HepG2 (cell line): Measurements from ENCODE around the gene OSBPL2. TPM values are rescaled to one million over a fixed set of nuclear protein-coding genes. Genes with fewer than 3 reads are reported as not detected.

Source experiments
- ATAC-seq: fragments of 200-7000 bp; cut with Tn5 transposase; 3 replicates; pipeline ENCODE4 v1.9.1; 2020; ENCODE audit warnings: mild to moderate bottlenecking, moderate library complexity
- BruUV-seq: library from RNA; stranded (reverse); fragments of 400-500 nt; replicated peaks from 2 replicates; lab custom pipeline; 2021; lab: Mats Ljungman, UMichigan
- CTCF ChIA-PET: fragments of 300-600 bp; formaldehyde crosslinking; extraction: SDS; loops from one replicate; lab custom pipeline; 2021; ENCODE audit warnings: low total read pairs, inconsistent platforms, low intra/inter-chr PET ratio; lab: Yijun Ruan, JAX
- POLR2A ChIA-PET: fragments of 350-600 bp; sonication (Branson Sonifier 250); formaldehyde crosslinking; loops from one replicate; lab custom pipeline; 2020; ENCODE audit warnings: antibody characterized with exemption, inconsistent platforms; lab: Yijun Ruan, JAX
- DNase-seq: peaks from one replicate; pipeline ENCODE4 v3.0.0-alpha.2; 2015; ENCODE audit warnings: low spot score
- FAIRE-seq: peaks from 3 replicates; lab custom pipeline; 2011; peaks lifted over from hg19 to GRCh38; lab: Jason Lieb, UNC
- H2AFZ ChIP-seq: one replicate; pipeline ENCODE4 v1.6.1; 2011; ENCODE audit warnings: low read length, inconsistent platforms
- H3K27ac ChIP-seq: fragments of 300-600 bp; 3 replicates; pipeline ENCODE4 v1.8.0; 2011; ENCODE audit warnings: mixed run types, mild to moderate bottlenecking, mixed read lengths, low read length, inconsistent platforms; ENCODE audit not compliant: insufficient read depth; ENCODE audit errors: extremely low read length
- H3K27me3 ChIP-seq, 2 experiments: fragments of 200-600 bp in 1 of 2; 2 replicates in 1 of 2; 3 replicates in 1 of 2; pipeline versions ENCODE4 v1.6.0 to v1.8.0; 2011; ENCODE audit warnings: low read length in 2 of 2, mild to moderate bottlenecking in 2 of 2, moderate library complexity in 2 of 2, inconsistent platforms in 1 of 2; ENCODE audit not compliant: insufficient read depth in 2 of 2, control insufficient read depth in 1 of 2
- H3K36me3 ChIP-seq, 2 experiments: fragments of 200-600 bp in 1 of 2; replicated peaks in 1 of 2; 2 replicates in 1 of 2; 3 replicates in 1 of 2; pipeline versions ENCODE4 v1.5.1 to v1.8.0; 2011; ENCODE audit warnings: low read length in 2 of 2, inconsistent platforms in 1 of 2; ENCODE audit not compliant: insufficient read depth in 2 of 2, control insufficient read depth in 1 of 2
- H3K4me1 ChIP-seq: 2 replicates; pipeline ENCODE4 v1.5.1; 2012; ENCODE audit warnings: low read length, inconsistent platforms; ENCODE audit not compliant: insufficient read depth
- H3K4me2 ChIP-seq: 2 replicates; pipeline ENCODE4 v1.6.0; 2011; ENCODE audit warnings: low read depth, low read length, inconsistent platforms
- H3K4me3 ChIP-seq, 3 experiments: fragments of 200-600 bp in 1 of 3; sonication (generic), shearing (Covaris generic) in 1 of 3; replicated peaks in 1 of 3; 2 replicates each; pipeline ENCODE4 v1.5.1; 2011 to 2016; ENCODE audit warnings: low read length in 3 of 3, inconsistent platforms in 2 of 3, low read depth in 2 of 3, mild to moderate bottlenecking in 2 of 3, control low read depth in 1 of 3, mixed read lengths in 1 of 3; ENCODE audit not compliant: insufficient read depth in 1 of 3
- H3K79me2 ChIP-seq: one replicate; pipeline ENCODE4 v1.6.1; 2011; ENCODE audit warnings: low read length, inconsistent platforms; ENCODE audit not compliant: insufficient read depth
- H3K9ac ChIP-seq: 2 replicates; pipeline ENCODE4 v1.6.0; 2011; ENCODE audit warnings: mild to moderate bottlenecking, low read depth, low read length, inconsistent platforms; ENCODE audit not compliant: insufficient read depth
- H3K9me3 ChIP-seq: 2 replicates; pipeline ENCODE4 v1.5.1; 2012; ENCODE audit warnings: mild to moderate bottlenecking, low read length
- H4K20me1 ChIP-seq: 2 replicates; pipeline ENCODE4 v1.6.0; 2011; ENCODE audit warnings: inconsistent platforms, mild to moderate bottlenecking, low read length, moderate library complexity; ENCODE audit not compliant: insufficient read depth
- AGO2 ChIP-seq: fragments of 200-400 bp; formaldehyde crosslinking; optimal IDR thresholded peaks from 2 replicates; pipeline ENCODE3; 2017; ENCODE audit warnings: mild to moderate bottlenecking, low read depth, low read length, moderate library complexity
- ARID2 ChIP-seq: sonication (generic); formaldehyde crosslinking; IDR thresholded peaks from 2 replicates; pipeline ENCODE4 v1.8.1; 2022; ENCODE audit warnings: mild to moderate bottlenecking, missing genetic modification reagents, borderline replicate concordance
- DNMT1 ChIP-seq: sonication (generic); formaldehyde crosslinking; IDR thresholded peaks from 2 replicates; pipeline ENCODE4 v1.5.1; 2020; ENCODE audit warnings: mild to moderate bottlenecking, missing genetic modification reagents
- EED ChIP-seq: sonication (generic); formaldehyde crosslinking; IDR thresholded peaks from 2 replicates; pipeline ENCODE4 v1.5.0; 2020; ENCODE audit warnings: mild to moderate bottlenecking, missing genetic modification reagents
- FOXO1 ChIP-seq: sonication (generic); formaldehyde crosslinking; IDR thresholded peaks from 2 replicates; pipeline ENCODE4 v1.4.0; 2020; ENCODE audit warnings: missing genetic modification reagents
- GATAD1 ChIP-seq: IDR thresholded peaks from 2 replicates; pipeline ENCODE4 v1.6.1; 2016; ENCODE audit warnings: missing genetic modification reagents, missing compliant biosample characterization
- HNRNPL ChIP-seq: fragments of 200-400 bp; formaldehyde crosslinking; IDR thresholded peaks from 2 replicates; pipeline ENCODE4 v1.6.1; 2017; ENCODE audit warnings: mild to moderate bottlenecking, low read depth, low read length
- KDM3A ChIP-seq: IDR thresholded peaks from 2 replicates; pipeline ENCODE4 v1.6.1; 2018; ENCODE audit warnings: low read depth, missing compliant biosample characterization
- MTA1 ChIP-seq: sonication (generic); formaldehyde crosslinking; IDR thresholded peaks from 2 replicates; pipeline ENCODE4 v1.4.0; 2020; ENCODE audit warnings: missing genetic modification reagents, mild to moderate bottlenecking, borderline replicate concordance
- NFE2L1 ChIP-seq: sonication (generic); formaldehyde crosslinking; IDR thresholded peaks from 2 replicates; pipeline ENCODE4 v1.4.0; 2020; ENCODE audit warnings: missing genetic modification reagents, mild to moderate bottlenecking, borderline replicate concordance
- NFRKB ChIP-seq: fragments of 450-650 bp; IDR thresholded peaks from 2 replicates; pipeline ENCODE4 v1.6.1; 2017
- NONO ChIP-seq, 2 experiments: fragments of 450-650 bp in 1 of 2; sonication (generic) in 1 of 2; formaldehyde crosslinking in 1 of 2; IDR thresholded peaks in 1 of 2; conservative IDR thresholded peaks in 1 of 2; 2 replicates each; pipeline versions ENCODE4 v1.6.1 to v1.8.0; 2017 to 2022; ENCODE audit warnings: mild to moderate bottlenecking in 1 of 2, missing genetic modification reagents in 1 of 2, moderate library complexity in 1 of 2
- POLR2A ChIP-seq, 2 experiments: IDR thresholded peaks; 2 replicates each; pipeline ENCODE4 v1.6.1; 2011; ENCODE audit warnings: low read depth in 2 of 2, low read length in 2 of 2, mild to moderate bottlenecking in 1 of 2, moderate library complexity in 1 of 2; ENCODE audit not compliant: insufficient read depth in 1 of 2
- RBFOX2 ChIP-seq: fragments of 200-400 bp; formaldehyde crosslinking; IDR thresholded peaks from 2 replicates; pipeline ENCODE4 v1.6.1; 2017; ENCODE audit warnings: low read depth, mild to moderate bottlenecking, low read length
- ZC3H13 ChIP-seq: sonication (generic); formaldehyde crosslinking; IDR thresholded peaks from 2 replicates; pipeline ENCODE4 v1.8.1; 2023; ENCODE audit warnings: mild to moderate bottlenecking, missing genetic modification reagents, moderate library complexity
- ZNF550 ChIP-seq: sonication (generic); formaldehyde crosslinking; IDR thresholded peaks from 2 replicates; pipeline ENCODE4 v1.4.0; 2020; ENCODE audit warnings: mild to moderate bottlenecking, missing genetic modification reagents, borderline replicate concordance
- ZNF562 ChIP-seq: sonication (generic); formaldehyde crosslinking; IDR thresholded peaks from 2 replicates; pipeline ENCODE4 v1.8.0; 2022; ENCODE audit warnings: missing genetic modification reagents, borderline replicate concordance
- ZNF672 ChIP-seq: sonication (generic); formaldehyde crosslinking; IDR thresholded peaks from 2 replicates; pipeline ENCODE4 v1.8.1; 2022; ENCODE audit warnings: missing genetic modification reagents
- ZNF761 ChIP-seq: sonication (generic); formaldehyde crosslinking; conservative IDR thresholded peaks from 2 replicates; pipeline ENCODE4 v1.4.0; 2020; ENCODE audit warnings: mild to moderate bottlenecking, missing genetic modification reagents
- ZNF776 ChIP-seq: sonication (generic); formaldehyde crosslinking; IDR thresholded peaks from 2 replicates; pipeline ENCODE4 v1.4.0; 2020; ENCODE audit warnings: mild to moderate bottlenecking, missing genetic modification reagents
- ZSCAN5A ChIP-seq: sonication (generic); formaldehyde crosslinking; IDR thresholded peaks from 2 replicates; pipeline ENCODE4 v1.8.0; 2022; ENCODE audit warnings: mild to moderate bottlenecking, missing genetic modification reagents, borderline replicate concordance
- WGBS: methylation state at CpG from one replicate; pipeline ENCODE4 v1.1.6; 2017; ENCODE audit warnings: low lambda C conversion rate; 5-methylcytosine and 5-hydroxymethylcytosine counted together
- in situ Hi-C: cut with HindIII; loops from 2 replicates; pipeline ENCODE4 v1.10.0; 2017; ENCODE audit warnings: low pct_unique_long_range_greater_than_20kb; ENCODE audit not compliant: extremely low pct_ligation_motif_present
- intact Hi-C: fragments of 100-400 bp; cut with micrococcal nuclease; formaldehyde crosslinking; loops from one replicate; pipeline ENCODE4 v1.10.0; 2022; ENCODE audit not compliant: unreplicated experiment
- polyA plus RNA-seq, 8 experiments: library from polyadenylated mRNA; depleted of rRNA in 3 of 8; stranded (reverse) in 7 of 8; unstranded in 1 of 8; fragments of >200 nt; fragmentation: Illumina TruSeq in 4 of 8; extraction: Trizol in 4 of 8; gene quantifications; 2 replicates each; pipeline versions ENCODE4 v1.2.1 to v1.2.3, GENCODE V29; 2011 to 2016; ENCODE audit warnings: low read depth in 4 of 8, missing spikeins in 1 of 8, mixed read lengths in 1 of 8; ENCODE audit not compliant: insufficient read depth in 1 of 8
- total RNA-seq, 5 experiments: library from RNA; depleted of rRNA; stranded (reverse); fragments of >200 nt; fragmentation: Illumina TruSeq; extraction: Trizol; gene quantifications; 2 replicates each; pipeline ENCODE4 v1.2.3, GENCODE V29; 2016; ENCODE audit warnings: low read depth in 1 of 5
- TF ChIP-seq, protein P1 (sequence below): fragments of 450-650 bp; IDR thresholded peaks from 2 replicates; pipeline ENCODE4 v1.6.1; 2016

Gene OSBPL2
- total and polyA plus RNA-seq, 2 of the 13 experiments (the other 11 are each of a cell fraction or from before 2014, with no cell fraction given) = 18.5 to 37.4 TPM

DNA sequence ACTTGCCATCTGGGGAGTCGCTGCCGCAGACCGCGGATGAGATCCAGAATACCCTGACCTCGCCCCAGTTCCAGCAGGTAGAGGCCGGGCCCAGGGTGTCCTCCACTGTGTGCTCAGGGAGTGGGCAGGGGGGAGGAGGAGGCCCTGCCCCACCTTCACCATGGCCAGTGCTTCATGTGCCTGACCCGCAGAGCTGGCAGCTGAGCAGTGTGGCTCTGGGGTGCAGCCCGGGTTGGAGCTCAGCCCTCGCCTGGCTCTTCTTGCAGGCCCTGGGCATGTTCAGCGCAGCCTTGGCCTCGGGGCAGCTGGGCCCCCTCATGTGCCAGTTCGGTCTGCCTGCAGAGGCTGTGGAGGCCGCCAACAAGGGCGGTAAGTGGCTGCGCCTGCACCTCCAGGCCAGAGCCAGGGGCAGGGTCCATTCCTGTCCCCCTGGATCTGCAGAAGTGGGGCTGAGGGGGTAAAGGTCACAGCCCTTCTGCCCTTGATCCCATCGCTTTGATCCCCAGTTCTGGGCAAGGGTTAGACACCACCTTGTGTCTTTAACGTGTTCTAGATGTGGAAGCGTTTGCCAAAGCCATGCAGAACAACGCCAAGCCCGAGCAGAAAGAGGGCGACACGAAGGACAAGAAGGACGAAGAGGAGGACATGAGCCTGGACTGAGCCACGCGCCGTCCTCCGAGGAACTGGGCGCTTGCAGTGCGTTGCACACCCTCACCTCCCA, 69.9 kb downstream of the OSBPL2 start:
- Histone ChIP-seq H3K27ac (peak overlapping the region; percentile 35), H3K9me3 (no peaks in the 10 kb centered on the region), H3K9ac (no peak overlapping the region), H2AFZ (no peak overlapping the region), H3K4me1 (peaks cover 31% of the 10 kb centered on the region), H4K20me1 (peaks cover 25% of the 10 kb centered on the region), H3K36me3 (peaks cover 53 to 84% of the 10 kb centered on the region in 2 experiments), H3K79me2 (peaks cover 30% of the 10 kb centered on the region), H3K27me3 (no peaks in the 10 kb centered on the region; a peak in 1 of 5 replicates), H3K4me3 (no peak overlapping the region), H3K4me2 (no peak overlapping the region)
- POLR2A ChIA-PET = interaction anchor here (1.2 to 8.3 kb wide), 2 partner anchors 60 to 67 kb away, joined by 4 to 187 read pairs; partner anchors contain the start of gene LAMA5
- CTCF ChIA-PET = no interaction called here
- BruUV-seq = TSS peak; percentile 15
- ATAC-seq (no peak), FAIRE-seq (no peak), DNase-seq (no peak)
- intact Hi-C loops (no loop called here), in situ Hi-C loops (no loop called here)
- WGBS = 97% methylated on average over 27 of the region's 29 CpGs
- TF ChIP-seq ZNF550 = 0 out of 2 replicates have a peak, but pooled peaks have one; percentile 39
- TF ChIP-seq GATAD1 (CRISPR knock-in tag) = no peak
- TF ChIP-seq FOXO1 (CRISPR knock-in tag) = no peak
- no peak for TF ChIP-seq KDM3A (CRISPR knock-in tag)
- TF ChIP-seq, protein P1, sequence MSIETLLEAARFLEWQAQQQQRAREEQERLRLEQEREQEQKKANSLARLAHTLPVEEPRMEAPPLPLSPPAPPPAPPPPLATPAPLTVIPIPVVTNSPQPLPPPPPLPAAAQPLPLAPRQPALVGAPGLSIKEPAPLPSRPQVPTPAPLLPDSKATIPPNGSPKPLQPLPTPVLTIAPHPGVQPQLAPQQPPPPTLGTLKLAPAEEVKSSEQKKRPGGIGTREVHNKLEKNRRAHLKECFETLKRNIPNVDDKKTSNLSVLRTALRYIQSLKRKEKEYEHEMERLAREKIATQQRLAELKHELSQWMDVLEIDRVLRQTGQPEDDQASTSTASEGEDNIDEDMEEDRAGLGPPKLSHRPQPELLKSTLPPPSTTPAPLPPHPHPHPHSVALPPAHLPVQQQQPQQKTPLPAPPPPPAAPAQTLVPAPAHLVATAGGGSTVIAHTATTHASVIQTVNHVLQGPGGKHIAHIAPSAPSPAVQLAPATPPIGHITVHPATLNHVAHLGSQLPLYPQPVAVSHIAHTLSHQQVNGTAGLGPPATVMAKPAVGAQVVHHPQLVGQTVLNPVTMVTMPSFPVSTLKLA = no peak
- no peak for TF ChIP-seq ZNF672 (CRISPR knock-in tag)
- no peak for TF ChIP-seq NFE2L1 (CRISPR knock-in tag)
- TF ChIP-seq EED (CRISPR knock-in tag) = peak; percentile 52; the same call in 1 of the 2 replicates
- no peak for TF ChIP-seq ZNF761 (CRISPR knock-in tag)
- no peak for TF ChIP-seq NFRKB
- TF ChIP-seq ZNF562 (CRISPR knock-in tag) = no peak
- no peak for TF ChIP-seq MTA1 (CRISPR knock-in tag)
- 0 out of 2 replicates have a peak, but pooled peaks have one; percentile 54 for TF ChIP-seq ARID2 (CRISPR knock-in tag)
- peak; percentile 93 for TF ChIP-seq AGO2
- TF ChIP-seq NONO (IDR thresholded peaks at IDR 0.05) = no peak
- 0 out of 2 replicates have a peak, but pooled peaks have one; percentile 31 for TF ChIP-seq NONO (CRISPR knock-in tag; conservative IDR thresholded peaks at IDR 0.05)
- TF ChIP-seq ZNF776 = 0 out of 2 replicates have a peak, but pooled peaks have one; percentile 11
- peak; percentile 46 for TF ChIP-seq RBFOX2
- 0 out of 2 replicates have a peak, but pooled peaks have one; percentile 73 for TF ChIP-seq HNRNPL
- TF ChIP-seq POLR2A (IDR thresholded peaks at IDR 0.05; ENCODE audit: insufficient read depth in 1 of 2, low read depth in 2 of 2, low read length in 2 of 2) = peak in 1 of 2 experiments; percentile 31; a peak in 1 of 4 replicates
- TF ChIP-seq DNMT1 = peak; percentile 74; the same call in 1 of the 2 replicates
- 0 out of 2 replicates have a peak, but pooled peaks have one; percentile 48 for TF ChIP-seq ZSCAN5A
- TF ChIP-seq ZC3H13 (CRISPR knock-in tag) = peak; percentile 40; the same call in 1 of the 2 replicates
